ENCODE results near the gene TYW1B.
"Not testable (repeated sequence)": the region's sequence is repeated elsewhere in the genome, so short reads cannot be mapped to it uniquely, and the experiment has no call there.

The TYW1B gene

DNA sequence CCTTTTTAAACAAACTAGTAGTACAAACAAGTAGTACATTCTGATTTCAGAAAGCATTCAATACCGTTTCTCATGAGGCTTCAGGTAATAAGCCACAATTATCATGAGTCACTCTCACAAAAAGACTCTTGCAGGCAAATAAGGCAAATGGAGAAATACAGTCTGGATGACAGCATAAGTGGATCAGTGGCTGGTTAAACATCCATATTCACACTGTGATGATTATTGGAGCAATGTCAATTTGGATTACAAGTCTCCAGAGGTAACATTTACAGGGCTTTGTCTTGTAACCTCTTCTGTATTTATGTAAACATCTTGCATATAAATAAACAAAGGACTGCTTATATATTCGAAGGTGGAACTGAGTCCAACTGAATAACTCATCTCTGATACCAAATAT is 55.4 kb downstream of the TYW1B start:
- not testable (repeated sequence) for H3K9me3 ChIP-seq (ENCODE audit: control insufficient read depth, low read length); H3K14ac ChIP-seq (ENCODE audit: low read length in 2 of 2); DNase-seq; H4K91ac ChIP-seq (ENCODE audit: low read length); H3K4me1 ChIP-seq (ENCODE audit: control insufficient read depth, insufficient read depth, low read depth, low read length); H2AFZ ChIP-seq (ENCODE audit: low read depth, low read length); H3K4me3 ChIP-seq (ENCODE audit: insufficient read depth in 1 of 2, low read depth in 1 of 2, low read length in 2 of 2); H3K27me3 ChIP-seq (ENCODE audit: control insufficient read depth in 1 of 2, insufficient read depth in 1 of 2, low read length in 2 of 2); H3K23ac ChIP-seq (ENCODE audit: low read length in 2 of 2); H2AK5ac ChIP-seq (ENCODE audit: low read length, severe bottlenecking); H4K8ac ChIP-seq (ENCODE audit: low read length); H2BK15ac ChIP-seq (ENCODE audit: low read depth, poor library complexity, severe bottlenecking); H3K4me2 ChIP-seq (ENCODE audit: low read length, poor library complexity, severe bottlenecking); H3K9ac ChIP-seq (ENCODE audit: low read length); H2BK120ac ChIP-seq (ENCODE audit: low read depth, low read length); H2BK12ac ChIP-seq (ENCODE audit: low read length in 2 of 2); H3K4ac ChIP-seq (ENCODE audit: low read depth in 1 of 2, low read length in 2 of 2); H2BK5ac ChIP-seq (ENCODE audit: low read depth, low read length, poor library complexity, severe bottlenecking); H3K79me1 ChIP-seq (replicated peaks; ENCODE audit: low read length, poor library complexity, severe bottlenecking); H3K36me3 ChIP-seq (ENCODE audit: control insufficient read depth in 1 of 2, insufficient read depth in 2 of 2, low read depth in 1 of 2, low read length in 2 of 2); H3K18ac ChIP-seq (ENCODE audit: low read depth in 1 of 2, low read length in 2 of 2); H3K27ac ChIP-seq (ENCODE audit: low read length, poor library complexity, severe bottlenecking)
- WGBS = 76% methylated on average over 1 of the region's 2 CpGs

DNA sequence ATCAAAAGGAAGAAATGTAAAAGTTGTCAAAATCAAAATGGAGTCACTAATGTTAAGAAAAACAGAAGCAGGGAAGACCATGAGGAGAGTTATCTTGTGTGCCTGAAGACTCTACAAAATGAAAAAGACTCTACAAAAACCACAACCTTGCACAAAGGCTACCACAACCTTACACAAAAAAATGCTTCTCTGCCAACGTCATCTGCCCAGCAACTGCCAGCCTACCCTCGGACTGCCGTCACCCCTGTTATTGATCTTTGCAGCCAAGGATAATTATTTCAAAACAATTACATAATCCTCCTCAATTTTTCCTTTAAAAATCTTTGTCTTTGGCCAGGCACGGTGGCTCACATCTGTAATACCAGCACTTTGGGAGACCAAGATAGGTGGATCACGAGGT is 61.0 kb downstream of the TYW1B start:
- H4K8ac ChIP-seq (ENCODE audit: low read length); H2BK120ac ChIP-seq (ENCODE audit: low read depth, low read length); H4K91ac ChIP-seq (ENCODE audit: low read length); H3K23ac ChIP-seq (ENCODE audit: low read length in 2 of 2); H2BK15ac ChIP-seq (ENCODE audit: low read depth, poor library complexity, severe bottlenecking); DNase-seq; H3K27ac ChIP-seq (ENCODE audit: low read length, poor library complexity, severe bottlenecking); H3K9ac ChIP-seq (ENCODE audit: low read length); H3K4me2 ChIP-seq (ENCODE audit: low read length, poor library complexity, severe bottlenecking); H3K36me3 ChIP-seq (ENCODE audit: control insufficient read depth in 1 of 2, insufficient read depth in 2 of 2, low read depth in 1 of 2, low read length in 2 of 2); H3K4me1 ChIP-seq (ENCODE audit: control insufficient read depth, insufficient read depth, low read depth, low read length); H3K27me3 ChIP-seq (ENCODE audit: control insufficient read depth in 1 of 2, insufficient read depth in 1 of 2, low read length in 2 of 2); H2BK5ac ChIP-seq (ENCODE audit: low read depth, low read length, poor library complexity, severe bottlenecking); H3K79me1 ChIP-seq (replicated peaks; ENCODE audit: low read length, poor library complexity, severe bottlenecking); H3K9me3 ChIP-seq (ENCODE audit: control insufficient read depth, low read length); H2AFZ ChIP-seq (ENCODE audit: low read depth, low read length); H3K18ac ChIP-seq (ENCODE audit: low read depth in 1 of 2, low read length in 2 of 2); H3K4me3 ChIP-seq (ENCODE audit: insufficient read depth in 1 of 2, low read depth in 1 of 2, low read length in 2 of 2); H2BK12ac ChIP-seq (ENCODE audit: low read length in 2 of 2); H2AK5ac ChIP-seq (ENCODE audit: low read length, severe bottlenecking); H3K4ac ChIP-seq (ENCODE audit: low read depth in 1 of 2, low read length in 2 of 2); H3K14ac ChIP-seq (ENCODE audit: low read length in 2 of 2): not testable (repeated sequence)
- WGBS = 90% methylated on average over 3 of the region's 5 CpGs

GRCh38 chr7:72760602-72761001 is 67.4 kb downstream of the TYW1B start:
- Histone ChIP-seq H4K8ac (ENCODE audit: low read length) (no peak overlapping the region), H3K9ac (ENCODE audit: low read length) (no peak overlapping the region), H3K9me3 (ENCODE audit: control insufficient read depth, low read length) (peaks cover 8% of the 10 kb centered on the region), H2BK12ac (ENCODE audit: low read length in 2 of 2) (no peak overlapping the region), H2BK120ac (ENCODE audit: low read depth, low read length) (no peak overlapping the region), H3K27ac (ENCODE audit: low read length, poor library complexity, severe bottlenecking) (no peak overlapping the region), H3K4me1 (ENCODE audit: control insufficient read depth, insufficient read depth, low read depth, low read length) (no peaks in the 10 kb centered on the region), H3K79me1 (replicated peaks; ENCODE audit: low read length, poor library complexity, severe bottlenecking) (peaks cover 4% of the 10 kb centered on the region), H3K4me3 (ENCODE audit: insufficient read depth in 1 of 2, low read depth in 1 of 2, low read length in 2 of 2) (no peak overlapping the region), H3K27me3 (ENCODE audit: control insufficient read depth in 1 of 2, insufficient read depth in 1 of 2, low read length in 2 of 2) (no peaks in the 10 kb centered on the region), H2AK5ac (ENCODE audit: low read length, severe bottlenecking) (no peak overlapping the region), H3K36me3 (ENCODE audit: control insufficient read depth in 1 of 2, insufficient read depth in 2 of 2, low read depth in 1 of 2, low read length in 2 of 2) (peaks cover 0 to 3% of the 10 kb centered on the region in 2 experiments), H4K91ac (ENCODE audit: low read length) (no peak overlapping the region), H3K23ac (ENCODE audit: low read length in 2 of 2) (no peak overlapping the region), H2AFZ (ENCODE audit: low read depth, low read length) (no peak overlapping the region), H2BK5ac (ENCODE audit: low read depth, low read length, poor library complexity, severe bottlenecking) (no peak overlapping the region), H3K18ac (ENCODE audit: low read depth in 1 of 2, low read length in 2 of 2) (no peak overlapping the region), H3K14ac (ENCODE audit: low read length in 2 of 2) (no peak overlapping the region), H2BK15ac (ENCODE audit: low read depth, poor library complexity, severe bottlenecking) (no peak overlapping the region), H3K4ac (ENCODE audit: low read depth in 1 of 2, low read length in 2 of 2) (no peak overlapping the region), H3K4me2 (ENCODE audit: low read length, poor library complexity, severe bottlenecking) (no peak overlapping the region)
- no CpG with 5 or more reads among the region's 2 CpGs for WGBS
- no peak for DNase-seq

DNA sequence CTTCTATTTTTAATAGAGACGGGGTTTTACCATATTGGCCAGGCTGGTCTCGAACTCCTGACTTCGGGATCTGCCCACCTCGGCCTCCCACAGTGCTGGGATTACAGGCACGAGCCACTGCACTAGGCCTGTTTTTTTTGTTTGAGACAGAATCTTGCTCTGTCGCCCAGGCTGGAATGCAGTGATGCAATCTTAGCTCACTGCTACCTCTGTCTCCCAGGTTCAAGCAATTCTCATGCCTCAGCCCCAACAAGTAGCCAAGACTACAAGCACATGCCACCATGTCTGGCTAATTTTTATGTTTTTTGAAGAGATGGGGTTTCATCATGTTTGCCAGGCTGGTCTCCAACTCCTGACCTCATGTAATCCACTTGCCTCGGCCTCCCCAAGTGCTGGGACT is 73.7 kb downstream of the TYW1B start:
- WGBS = 88% methylated on average over 7 of the region's 7 CpGs
- DNase-seq = no peak
- H3K9me3 ChIP-seq (ENCODE audit: control insufficient read depth, low read length) = peaks cover under 1% of the 10 kb centered on the region
- peaks cover 0 to 3% of the 10 kb centered on the region in 2 experiments for H3K36me3 ChIP-seq (ENCODE audit: control insufficient read depth in 1 of 2, insufficient read depth in 2 of 2, low read depth in 1 of 2, low read length in 2 of 2)
- H3K4me2 ChIP-seq (ENCODE audit: low read length, poor library complexity, severe bottlenecking) = no peak overlapping the region
- no peak overlapping the region for H3K27ac ChIP-seq (ENCODE audit: low read length, poor library complexity, severe bottlenecking)
- H3K79me1 ChIP-seq (replicated peaks; ENCODE audit: low read length, poor library complexity, severe bottlenecking) = peaks cover 4% of the 10 kb centered on the region
- peaks cover 1% of the 10 kb centered on the region for H3K4me1 ChIP-seq (ENCODE audit: control insufficient read depth, insufficient read depth, low read depth, low read length)
- no peak overlapping the region for H3K4ac ChIP-seq (ENCODE audit: low read depth in 1 of 2, low read length in 2 of 2)
- no peak overlapping the region for H4K8ac ChIP-seq (ENCODE audit: low read length)
- H3K4me3 ChIP-seq (ENCODE audit: insufficient read depth in 1 of 2, low read depth in 1 of 2, low read length in 2 of 2) = no peak overlapping the region
- H2BK12ac ChIP-seq (ENCODE audit: low read length in 2 of 2) = no peak overlapping the region
- no peak overlapping the region for H2BK5ac ChIP-seq (ENCODE audit: low read depth, low read length, poor library complexity, severe bottlenecking)
- no peak overlapping the region for H2AK5ac ChIP-seq (ENCODE audit: low read length, severe bottlenecking)
- H3K9ac ChIP-seq (ENCODE audit: low read length) = no peak overlapping the region
- no peak overlapping the region for H2AFZ ChIP-seq (ENCODE audit: low read depth, low read length)
- H4K91ac ChIP-seq (ENCODE audit: low read length) = no peak overlapping the region
- H2BK15ac ChIP-seq (ENCODE audit: low read depth, poor library complexity, severe bottlenecking) = no peak overlapping the region
- H3K14ac ChIP-seq (ENCODE audit: low read length in 2 of 2) = no peak overlapping the region
- H2BK120ac ChIP-seq (ENCODE audit: low read depth, low read length) = no peak overlapping the region
- H3K23ac ChIP-seq (ENCODE audit: low read length in 2 of 2) = no peak overlapping the region
- H3K27me3 ChIP-seq (ENCODE audit: control insufficient read depth in 1 of 2, insufficient read depth in 1 of 2, low read length in 2 of 2) = no peaks in the 10 kb centered on the region
- peak overlapping the region in 1 of 2 experiments; percentile 23 for H3K18ac ChIP-seq (ENCODE audit: low read depth in 1 of 2, low read length in 2 of 2)
